Adipose tissue (tissue), 3 donors: ENCODE data around the gene AFG3L2. TPM values are rescaled to one million over a fixed set of nuclear protein-coding genes. Genes with fewer than 3 reads are reported as not detected.

ENCODE experiments used
- H3K27ac ChIP-seq: one replicate; pipeline ENCODE4 v1.5.1; 2013; ENCODE audit warnings: low read depth, low read length
- WGBS, 3 donors: extraction: QIAGEN DNeasy Blood & Tissue Kit; methylation state at CpG; one replicate each; pipeline ENCODE4 v1.1.7; 2013; 5-methylcytosine and 5-hydroxymethylcytosine counted together
- polyA plus RNA-seq, 3 donors: library from polyadenylated mRNA; stranded (reverse); fragments of 200-250 nt; gene quantifications; one replicate each; pipeline ENCODE4 v1.2.3, GENCODE V29; 2013
- donor health status: healthy with polysubstance abuse.
- donor health status: Bipolar disorder and iron deficiency.
- donor health status: healthy.

AFG3L2 gene
- polyA plus RNA-seq, 3 donors: 16.9 to 36.5 (median 28.2) TPM

GRCh38 chr18:12372406-12372805 lies 4.6 kb downstream of the AFG3L2 start:
- WGBS, 3 donors: 54 to 62% (median 60%) methylated on average over 3 of the region's 3 CpGs
- no peak overlapping the region for H3K27ac ChIP-seq

- H3K27ac ChIP-seq: no peak overlapping the region
- 40 to 91% (median 87%) methylated on average over 2 of the region's 2 CpGs for WGBS, 3 donors
Measured at GRCh38 chr18:12371590-12371989, 5.4 kb downstream of the AFG3L2 start.

- whole genome bisulfite sequencing, 3 donors: 79 to 95% (median 90%) methylated on average over 7 of the region's 7 CpGs
- no peak overlapping the region for H3K27ac ChIP-seq
Measured at GRCh38 chr18:12369211-12369610, 7.8 kb downstream of the AFG3L2 start.

GRCh38 chr18:12366784-12367183 lies 10.2 kb downstream of the AFG3L2 start:
- H3K27ac ChIP-seq: no peak overlapping the region
- 82 to 91% (median 90%) methylated on average over 5 of the region's 5 CpGs for WGBS, 3 donors

GRCh38 chr18:12366379-12366778 lies 10.6 kb downstream of the AFG3L2 start:
- 86 to 95% (median 90%) methylated on average over 8 of the region's 8 CpGs for WGBS, 3 donors
- no peak overlapping the region for H3K27ac ChIP-seq

- H3K27ac ChIP-seq: no peak overlapping the region
- WGBS, 3 donors: 49 to 71% (median 64%) methylated on average over 11 of the region's 11 CpGs
Measured at GRCh38 chr18:12362473-12363174, 14.4 kb downstream of the AFG3L2 start.

- 67 to 78% (median 76%) methylated on average over 3 of the region's 3 CpGs for WGBS, 3 donors
- H3K27ac ChIP-seq: no peak overlapping the region
Measured at GRCh38 chr18:12361770-12362378, 15.2 kb downstream of the AFG3L2 start.

- H3K27ac ChIP-seq: no peak overlapping the region
- WGBS, 3 donors: 95% methylated on average over 5 of the region's 5 CpGs
Measured at GRCh38 chr18:12359515-12359927, 17.5 kb downstream of the AFG3L2 start.

- no peak overlapping the region for H3K27ac ChIP-seq
- 90 to 96% (median 96%) methylated on average over 5 of the region's 5 CpGs for WGBS, 3 donors
Measured at GRCh38 chr18:12352188-12352587, 24.8 kb downstream of the AFG3L2 start.

GRCh38 chr18:12347895-12348294 lies 29.1 kb downstream of the AFG3L2 start:
- WGBS, 3 donors: 85 to 93% (median 91%) methylated on average over 4 of the region's 4 CpGs
- H3K27ac ChIP-seq: no peak overlapping the region

- H3K27ac ChIP-seq: no peak overlapping the region
- WGBS, 3 donors: 90 to 95% (median 95%) methylated on average over 7 of the region's 7 CpGs
Measured at GRCh38 chr18:12346240-12346565, 30.8 kb downstream of the AFG3L2 start.

- H3K27ac ChIP-seq: no peak overlapping the region
- 84 to 90% (median 85%) methylated on average over 13 of the region's 13 CpGs for WGBS, 3 donors
Measured at GRCh38 chr18:12345491-12346239, 31.4 kb downstream of the AFG3L2 start.

GRCh38 chr18:12342661-12343060 lies 34.4 kb downstream of the AFG3L2 start:
- 85 to 91% (median 89%) methylated on average over 4 of the region's 4 CpGs for WGBS, 3 donors
- no peak overlapping the region for H3K27ac ChIP-seq

- WGBS, 3 donors: 72 to 92% (median 77%) methylated on average over 5 of the region's 5 CpGs
- no peak overlapping the region for H3K27ac ChIP-seq
Measured at GRCh38 chr18:12340945-12341660, 35.9 kb downstream of the AFG3L2 start.

- no peak overlapping the region for H3K27ac ChIP-seq
- WGBS, 3 donors: 90 to 94% (median 91%) methylated on average over 2 of the region's 2 CpGs
Measured at GRCh38 chr18:12338382-12338781, 38.6 kb downstream of the AFG3L2 start.

- no peak overlapping the region for H3K27ac ChIP-seq
- WGBS, 3 donors: 66 to 79% (median 78%) methylated on average over 6 of the region's 6 CpGs
Measured at GRCh38 chr18:12336887-12337286, 40.1 kb downstream of the AFG3L2 start.

GRCh38 chr18:12336171-12336613 lies 40.8 kb downstream of the AFG3L2 start:
- 79 to 82% (median 81%) methylated on average over 2 of the region's 2 CpGs for WGBS, 3 donors
- no peak overlapping the region for H3K27ac ChIP-seq

GRCh38 chr18:12335503-12335902 lies 41.5 kb downstream of the AFG3L2 start:
- no peak overlapping the region for H3K27ac ChIP-seq
- WGBS, 3 donors: 80 to 91% (median 89%) methylated on average over 7 of the region's 7 CpGs

GRCh38 chr18:12334863-12335262 lies 42.2 kb downstream of the AFG3L2 start:
- no peak overlapping the region for H3K27ac ChIP-seq
- 63 to 81% (median 80%) methylated on average over 2 of the region's 2 CpGs for WGBS, 3 donors
